ENCODE data around the gene CENPM.

DNA sequence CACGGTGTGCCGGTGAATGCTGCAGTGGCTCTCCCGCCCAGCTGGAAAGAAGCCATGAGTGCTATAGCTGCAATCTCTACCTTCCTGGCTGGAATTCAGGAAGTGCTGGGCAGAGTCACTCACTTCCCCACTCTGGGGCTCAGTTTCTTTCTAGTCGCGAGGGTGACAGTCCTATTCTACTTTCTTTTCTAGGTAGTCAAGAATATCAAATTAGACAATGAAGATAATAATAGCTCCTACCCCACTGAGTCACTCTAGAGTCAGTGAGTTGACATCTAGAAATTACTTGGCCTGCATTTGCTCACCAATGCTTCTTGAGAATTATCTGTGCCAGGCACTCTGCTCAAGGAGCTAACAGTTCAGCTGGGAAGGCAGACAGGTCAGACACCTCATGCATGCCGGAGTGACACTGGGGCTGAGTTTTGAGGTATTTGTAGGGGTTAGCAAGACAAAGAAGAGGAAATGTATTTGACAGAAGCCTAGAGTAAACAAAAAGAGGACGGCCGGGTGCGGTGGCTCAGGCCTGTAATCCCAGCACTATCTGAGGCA, 3.2 kb downstream of the CENPM start:
- no peak for TF ChIP-seq EZH2 (IDR thresholded peaks at IDR 0.05; ENCODE audit: insufficient read depth, low read length)
- TF ChIP-seq CTCF (IDR thresholded peaks at IDR 0.05; ENCODE audit: insufficient read depth, low read depth, low read length): no peak

Measured in astrocyte (in vitro differentiated cells and primary cell).